MM.1S (cell line): ENCODE results near the gene SLAIN2.

ENCODE experiments used
- DNase-seq: peaks from one replicate; pipeline ENCODE4 v3.0.0-alpha.2; 2015
- H2AFZ ChIP-seq: fragments of 300-600 bp; sonication (generic); 2 replicates; pipeline ENCODE4 v1.6.0; 2016; ENCODE audit warnings: antibody characterized with exemption, low read length
- H3F3A ChIP-seq: fragments of 300-600 bp; sonication (generic); 2 replicates; pipeline ENCODE4 v1.6.1; 2016; ENCODE audit warnings: mild to moderate bottlenecking, antibody characterized with exemption, low read length, moderate library complexity, mixed read lengths; ENCODE audit not compliant: insufficient read depth
- H3K27ac ChIP-seq: fragments of 300-600 bp; sonication (generic); 2 replicates; pipeline ENCODE4 v1.5.1; 2016; ENCODE audit warnings: mild to moderate bottlenecking, low read length
- H3K27me3 ChIP-seq: fragments of 300-600 bp; sonication (generic); replicated peaks from 2 replicates; pipeline ENCODE4 v1.6.0; 2016; ENCODE audit warnings: low read length; ENCODE audit not compliant: insufficient read depth
- H3K36me3 ChIP-seq: fragments of 300-600 bp; sonication (generic); replicated peaks from 2 replicates; pipeline ENCODE4 v1.6.1; 2016; ENCODE audit warnings: mild to moderate bottlenecking, low read length, mixed read lengths; ENCODE audit not compliant: insufficient read depth
- H3K4me1 ChIP-seq: fragments of 300-600 bp; sonication (generic); 2 replicates; pipeline ENCODE4 v1.6.1; 2016; ENCODE audit warnings: low read length, mixed read lengths
- H3K4me2 ChIP-seq: fragments of 300-600 bp; sonication (generic); 2 replicates; pipeline ENCODE4 v1.6.0; 2016; ENCODE audit warnings: low read depth, low read length
- H3K4me3 ChIP-seq: fragments of 300-600 bp; sonication (generic); 2 replicates; pipeline ENCODE4 v1.5.1; 2016; ENCODE audit warnings: low read length, mixed read lengths
- H3K79me2 ChIP-seq: fragments of 300-600 bp; sonication (generic); 2 replicates; pipeline ENCODE4 v1.6.1; 2016; ENCODE audit warnings: mixed run types, low read length, mixed read lengths
- H3K9ac ChIP-seq: fragments of 300-600 bp; sonication (generic); 2 replicates; pipeline ENCODE4 v1.6.1; 2016; ENCODE audit warnings: low read length, mixed read lengths
- H3K9me2 ChIP-seq: fragments of 300-600 bp; sonication (generic); replicated peaks from 2 replicates; pipeline ENCODE4 v1.6.1; 2016; ENCODE audit warnings: mild to moderate bottlenecking, low read length, mixed read lengths; ENCODE audit not compliant: insufficient read depth
- H3K9me3 ChIP-seq: fragments of 300-600 bp; sonication (generic); replicated peaks from 2 replicates; pipeline ENCODE4 v1.6.1; 2016; ENCODE audit warnings: mild to moderate bottlenecking, low read length, mixed read lengths; ENCODE audit not compliant: insufficient read depth
- H4K20me1 ChIP-seq: fragments of 300-600 bp; sonication (generic); 2 replicates; pipeline ENCODE4 v1.6.1; 2016; ENCODE audit warnings: mild to moderate bottlenecking, low read length, moderate library complexity, mixed read lengths; ENCODE audit not compliant: insufficient read depth
- CTCF ChIP-seq: fragments of 300-600 bp; sonication (generic); IDR thresholded peaks from 2 replicates; pipeline ENCODE4 v1.5.1; 2016; ENCODE audit warnings: antibody characterized with exemption, low read length, mixed read lengths
- EZH2 ChIP-seq: fragments of 300-600 bp; sonication (generic); optimal IDR thresholded peaks from 2 replicates; pipeline ENCODE3; 2017; ENCODE audit warnings: low read depth, mild to moderate bottlenecking, antibody characterized with exemption, low read length, mixed read lengths
- EZH2phosphoT487 ChIP-seq: fragments of 300-600 bp; sonication (generic); IDR thresholded peaks from 2 replicates; pipeline ENCODE4 v1.6.1; 2018; ENCODE audit warnings: antibody characterized with exemption, low read length

Gene SLAIN2

DNA sequence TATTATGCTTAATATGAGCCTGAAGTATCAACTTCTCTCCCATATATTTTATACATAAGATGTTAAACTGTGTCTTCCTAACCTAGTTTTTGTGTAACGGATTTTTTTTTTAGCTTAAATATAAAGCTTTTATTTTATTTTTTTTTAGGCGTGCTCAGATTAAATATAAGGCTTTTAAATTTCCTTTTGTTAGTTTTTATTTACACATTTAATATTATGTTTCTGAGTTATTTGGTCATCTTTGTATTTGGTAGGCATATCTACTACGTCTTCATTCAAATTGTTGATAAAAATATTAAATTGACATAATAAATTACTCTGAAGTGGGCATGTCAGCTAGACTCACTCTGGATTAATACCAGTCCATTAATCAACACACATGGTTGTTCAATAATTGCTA is 4.2 kb downstream of the SLAIN2 start:
- Histone ChIP-seq H3K4me2 (no peak overlapping the region), H4K20me1 (no peaks in the 10 kb centered on the region; the same call in 1 of the 2 replicates)

DNA sequence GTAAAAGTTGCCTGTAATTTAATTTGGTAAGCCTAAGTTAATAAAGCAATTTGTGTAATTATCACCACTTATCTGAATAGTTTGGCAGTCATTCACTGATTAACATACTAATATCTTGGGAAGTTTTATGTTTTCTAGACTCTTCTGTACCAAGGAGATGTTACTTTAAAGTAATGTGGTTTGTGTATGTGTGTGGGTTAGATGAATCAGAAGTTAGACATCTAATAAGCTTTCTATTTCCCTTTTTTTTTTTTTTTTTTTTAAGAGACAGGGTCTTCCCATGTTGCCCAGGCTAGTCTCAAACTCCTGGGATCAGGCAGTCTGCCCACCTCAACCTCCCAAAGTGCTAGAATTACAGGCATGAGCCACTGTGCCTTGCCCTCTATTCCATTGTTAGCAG is 5.3 kb downstream of the SLAIN2 start:
- Histone ChIP-seq H4K20me1 (no peaks in the 10 kb centered on the region; the same call in 1 of the 2 replicates), H3K27me3 (no peaks in the 10 kb centered on the region), H3K4me1 (0 out of 2 replicates have a peak, but pooled peaks cover 10% of the 10 kb centered on the region), H2AFZ (no peak overlapping the region), H3K9ac (no peak overlapping the region), H3K27ac (no peak overlapping the region), H3K79me2 (peaks cover 97% of the 10 kb centered on the region), H3K36me3 (no peaks in the 10 kb centered on the region), H3F3A (0 out of 2 replicates have a peak, but pooled peaks cover 5% of the 10 kb centered on the region), H3K9me2 (no peaks in the 10 kb centered on the region), H3K4me2 (no peak overlapping the region), H3K4me3 (no peak overlapping the region), H3K9me3 (no peaks in the 10 kb centered on the region)
- no peak for TF ChIP-seq EZH2phosphoT487
- no peak for TF ChIP-seq CTCF
- TF ChIP-seq EZH2: no peak
- no peak for DNase-seq

More for the DNA sequence above, 4.2 kb downstream of the SLAIN2 start:
- no peak for TF ChIP-seq EZH2
- no peak for TF ChIP-seq EZH2phosphoT487
- no peak for TF ChIP-seq CTCF
- Histone ChIP-seq H3K79me2 (peaks cover 87% of the 10 kb centered on the region), H3F3A (0 out of 2 replicates have a peak, but pooled peaks cover 8% of the 10 kb centered on the region), H3K9me3 (no peaks in the 10 kb centered on the region), H3K4me3 (no peak overlapping the region), H3K27me3 (no peaks in the 10 kb centered on the region), H3K9me2 (no peaks in the 10 kb centered on the region), H3K9ac (no peak overlapping the region), H2AFZ (no peak overlapping the region), H3K27ac (no peak overlapping the region), H3K36me3 (no peaks in the 10 kb centered on the region), H3K4me1 (0 out of 2 replicates have a peak, but pooled peaks cover 10% of the 10 kb centered on the region)
- DNase-seq: no peak

DNA sequence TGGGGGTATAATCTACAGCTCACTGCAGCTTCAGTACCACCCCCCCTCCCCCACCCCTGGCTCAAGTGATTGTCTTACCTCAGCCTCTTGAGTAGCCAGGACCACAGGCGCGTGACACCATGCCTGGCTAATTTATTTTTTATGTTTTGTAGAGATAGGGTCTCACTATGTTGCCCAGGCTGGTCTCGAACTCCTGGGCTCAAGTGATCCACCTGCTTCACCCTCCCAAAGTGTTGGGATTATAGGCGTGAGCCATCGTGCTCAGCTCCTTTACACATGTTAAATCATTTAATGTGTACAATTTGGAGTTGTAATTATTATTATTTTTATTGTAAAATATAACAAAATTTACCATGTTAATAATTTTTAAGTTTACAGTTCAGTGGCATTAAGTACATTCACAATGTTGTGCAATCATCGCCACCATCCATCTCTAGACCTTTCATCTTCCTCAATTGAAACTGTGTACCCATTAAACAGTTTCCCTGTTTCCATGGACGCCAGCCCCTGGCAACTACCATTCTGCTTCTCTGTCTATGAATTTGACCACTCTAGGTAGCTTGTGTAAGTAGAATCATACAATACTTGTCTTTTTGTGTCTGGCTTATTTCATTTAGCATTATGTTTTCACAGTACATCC is 6.1 kb downstream of the SLAIN2 start:
- Histone ChIP-seq H3K9ac (no peak overlapping the region), H3K79me2 (peaks cover 98% of the 10 kb centered on the region), H3K9me3 (no peaks in the 10 kb centered on the region), H3K36me3 (no peaks in the 10 kb centered on the region), H3K27me3 (no peaks in the 10 kb centered on the region), H3K27ac (no peak overlapping the region), H3K4me2 (no peak overlapping the region), H3K9me2 (no peaks in the 10 kb centered on the region), H2AFZ (no peak overlapping the region), H4K20me1 (no peaks in the 10 kb centered on the region; the same call in 1 of the 2 replicates), H3K4me1 (0 out of 2 replicates have a peak, but pooled peaks cover 10% of the 10 kb centered on the region), H3K4me3 (no peak overlapping the region), H3F3A (no peaks in the 10 kb centered on the region)
- no peak for TF ChIP-seq EZH2
- no peak for DNase-seq

DNA sequence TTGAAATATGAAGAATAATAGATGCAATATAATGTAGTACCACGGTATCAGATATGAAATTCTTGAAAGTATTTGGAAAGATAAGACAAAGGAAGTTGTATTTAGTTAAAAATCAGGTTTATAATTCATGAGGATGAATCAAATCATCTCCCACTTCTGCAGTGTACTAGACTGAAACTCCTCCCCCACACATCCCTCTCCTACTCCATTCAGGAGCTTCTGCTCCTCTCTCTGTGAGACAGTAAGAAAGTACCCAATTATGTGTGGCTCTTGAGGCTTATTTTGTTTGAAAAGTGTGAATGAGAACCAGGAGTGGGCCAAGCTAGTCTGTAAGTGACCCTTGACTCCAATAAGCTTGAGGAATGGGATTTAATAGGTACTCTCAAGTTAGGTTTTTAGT is 9.5 kb downstream of the SLAIN2 start:
- Histone ChIP-seq H3K4me2 (no peak overlapping the region), H2AFZ (no peak overlapping the region), H3K9ac (no peak overlapping the region), H3F3A (no peaks in the 10 kb centered on the region), H3K27ac (no peak overlapping the region), H3K4me1 (no peaks in the 10 kb centered on the region), H3K79me2 (peaks cover 88% of the 10 kb centered on the region), H3K36me3 (no peaks in the 10 kb centered on the region), H3K9me3 (no peaks in the 10 kb centered on the region), H3K27me3 (no peaks in the 10 kb centered on the region), H3K9me2 (no peaks in the 10 kb centered on the region), H3K4me3 (no peak overlapping the region), H4K20me1 (peaks cover 4% of the 10 kb centered on the region; the same call in 1 of the 2 replicates)
- no peak for DNase-seq
- no peak for TF ChIP-seq EZH2phosphoT487
- TF ChIP-seq EZH2: no peak
- TF ChIP-seq CTCF: no peak
